WTC11 (cell line): Measurements from ENCODE around the gene KCNIP4. TPM values are rescaled to one million over a fixed set of nuclear protein-coding genes. Genes with fewer than 3 reads are reported as not detected.

Source experiments
- ATAC-seq: fragments of 200-7000 bp; cut with Tn5 transposase; 2 replicates; pipeline ENCODE4 v1.10.0; 2021; ENCODE audit warnings: mild to moderate bottlenecking, moderate library complexity
- CTCF ChIA-PET: fragments of 300-600 bp; sonication (Branson Sonifier 250); formaldehyde crosslinking; loops from one replicate; lab custom pipeline; 2021; ENCODE audit warnings: antibody characterized with exemption; lab: Charles Lee
- POLR2A ChIA-PET: fragments of 350-600 bp; sonication (Branson Sonifier 250); formaldehyde crosslinking; loops from one replicate; lab custom pipeline; 2021; ENCODE audit warnings: antibody characterized with exemption; lab: Charles Lee
- DNase-seq: peaks from one replicate; pipeline ENCODE4 v3.0.0; 2021; ENCODE audit warnings: low spot score
- H3K27ac Mint-ChIP-seq: 2 replicates; pipeline ENCODE4 v1.8.0; 2021; ENCODE audit warnings: mixed read lengths
- H3K27me3 Mint-ChIP-seq: 2 replicates; pipeline ENCODE4 v1.8.0; 2021; ENCODE audit warnings: low read depth, mild to moderate bottlenecking, moderate library complexity, mixed read lengths
- H3K36me3 Mint-ChIP-seq: 2 replicates; pipeline ENCODE4 v1.8.0; 2021; ENCODE audit warnings: mixed read lengths
- H3K4me1 Mint-ChIP-seq: 2 replicates; pipeline ENCODE4 v1.8.0; 2022; ENCODE audit warnings: mixed read lengths
- H3K4me3 Mint-ChIP-seq: 2 replicates; pipeline ENCODE4 v1.8.0; 2021; ENCODE audit warnings: mild to moderate bottlenecking, moderate library complexity, mixed read lengths
- H3K9me3 Mint-ChIP-seq: 2 replicates; pipeline ENCODE4 v1.8.0; 2021; ENCODE audit warnings: mixed read lengths
- AFF4 ChIP-seq: sonication (generic); formaldehyde crosslinking; IDR thresholded peaks from 2 replicates; pipeline ENCODE4 v1.8.1; 2023; ENCODE audit warnings: mild to moderate bottlenecking, missing genetic modification reagents, borderline replicate concordance
- ARID4B ChIP-seq: sonication (generic); formaldehyde crosslinking; IDR thresholded peaks from 2 replicates; pipeline ENCODE4 v1.8.0; 2023; ENCODE audit warnings: missing genetic modification reagents, mild to moderate bottlenecking, borderline replicate concordance
- ATF2 ChIP-seq: sonication (generic); formaldehyde crosslinking; IDR thresholded peaks from 2 replicates; pipeline ENCODE4 v1.8.1; 2022; ENCODE audit warnings: low read depth, missing genetic modification reagents, borderline replicate concordance
- CREB1 ChIP-seq: sonication (generic); formaldehyde crosslinking; IDR thresholded peaks from 2 replicates; pipeline ENCODE4 v1.8.0; 2023; ENCODE audit warnings: mild to moderate bottlenecking, missing genetic modification reagents
- GTF2I ChIP-seq: fragments of 250-450 bp; sonication (Bioruptor Pico); conservative IDR thresholded peaks from 2 replicates; pipeline ENCODE4 v1.4.0; 2021; ENCODE audit warnings: mild to moderate bottlenecking
- JAZF1 ChIP-seq: fragments of 250-450 bp; sonication (Bioruptor Pico); IDR thresholded peaks from 2 replicates; pipeline ENCODE4 v1.9.0; 2021; ENCODE audit warnings: moderate library complexity, mild to moderate bottlenecking, inconsistent platforms
- NFATC4 ChIP-seq: fragments of 250-450 bp; sonication (Bioruptor Pico); IDR thresholded peaks from 2 replicates; pipeline ENCODE4 v1.9.0; 2021; ENCODE audit warnings: mild to moderate bottlenecking
- NFYB ChIP-seq: sonication (generic); formaldehyde crosslinking; conservative IDR thresholded peaks from 2 replicates; pipeline ENCODE4 v1.8.0; 2022; ENCODE audit warnings: low read depth, missing genetic modification reagents
- NR2C2 ChIP-seq: sonication (generic); formaldehyde crosslinking; IDR thresholded peaks from 2 replicates; pipeline ENCODE4 v1.8.0; 2022; ENCODE audit warnings: mild to moderate bottlenecking, missing genetic modification reagents
- RORB ChIP-seq: fragments of 250-450 bp; sonication (Bioruptor Pico); IDR thresholded peaks from 2 replicates; pipeline ENCODE4 v1.9.0; 2021; ENCODE audit warnings: mild to moderate bottlenecking
- SMAD4 ChIP-seq: sonication (generic); formaldehyde crosslinking; IDR thresholded peaks from 2 replicates; pipeline ENCODE4 v1.8.0; 2022; ENCODE audit warnings: mild to moderate bottlenecking, missing genetic modification reagents
- TEAD1 ChIP-seq: sonication (generic); formaldehyde crosslinking; IDR thresholded peaks from 2 replicates; pipeline ENCODE4 v1.8.0; 2022; ENCODE audit warnings: mild to moderate bottlenecking, missing genetic modification reagents
- USF1 ChIP-seq: sonication (generic); formaldehyde crosslinking; IDR thresholded peaks from 2 replicates; pipeline ENCODE4 v1.8.0; 2022; ENCODE audit warnings: mild to moderate bottlenecking, missing genetic modification reagents
- USF2 ChIP-seq: sonication (generic); formaldehyde crosslinking; IDR thresholded peaks from 2 replicates; pipeline ENCODE4 v1.8.1; 2023; ENCODE audit warnings: mild to moderate bottlenecking, missing genetic modification reagents, moderate library complexity
- ZBTB43 ChIP-seq: sonication (generic); formaldehyde crosslinking; IDR thresholded peaks from 2 replicates; pipeline ENCODE4 v1.8.1; 2023; ENCODE audit warnings: mild to moderate bottlenecking, missing genetic modification reagents
- ZMAT4 ChIP-seq: fragments of 250-450 bp; sonication (Bioruptor Pico); IDR thresholded peaks from 2 replicates; pipeline ENCODE4 v1.9.0; 2021; ENCODE audit warnings: mild to moderate bottlenecking
- ZNF281 ChIP-seq: sonication (generic); formaldehyde crosslinking; IDR thresholded peaks from 2 replicates; pipeline ENCODE4 v1.8.0; 2023; ENCODE audit warnings: mild to moderate bottlenecking, missing genetic modification reagents
- total RNA-seq: library from RNA; stranded (reverse); gene quantifications from 3 replicates; pipeline ENCODE4 v1.2.3, GENCODE V29; 2021

The KCNIP4 gene
- total RNA-seq, 1 experiment from 2014 or later, result not detected

GRCh38 chr4:21457086-21457840, 491.3 kb downstream of the KCNIP4 start:
- Mint-ChIP-seq H3K27ac (no peak overlapping the region), H3K27me3 (no peaks in the 10 kb centered on the region), H3K4me1 (no peaks in the 10 kb centered on the region), H3K4me3 (no peak overlapping the region), H3K9me3 (peaks cover 3% of the 10 kb centered on the region), H3K36me3 (no peaks in the 10 kb centered on the region)
- ChIA-PET POLR2A (no interaction called here), CTCF (no interaction called here)
- DNase-seq, result no peak
- TF ChIP-seq RORB (CRISPR knock-in tag), result no peak
- no peak for ATAC-seq

GRCh38 chr4:21454831-21455230, 493.7 kb downstream of the KCNIP4 start:
- DNase-seq (no peak), ATAC-seq (no peak)
- H3K4me3 Mint-ChIP-seq, result no peak overlapping the region
- H3K4me1 Mint-ChIP-seq, result no peaks in the 10 kb centered on the region
- no peak overlapping the region for H3K27ac Mint-ChIP-seq
- no peaks in the 10 kb centered on the region for H3K9me3 Mint-ChIP-seq
- H3K27me3 Mint-ChIP-seq, result no peaks in the 10 kb centered on the region
- POLR2A ChIA-PET, result no interaction called here
- H3K36me3 Mint-ChIP-seq, result no peaks in the 10 kb centered on the region
- CTCF ChIA-PET, result interaction anchor here (0.6 kb wide), 1 partner anchor 322 kb away, joined by 4 read pairs; no protein-coding TSS in a partner anchor
- TF ChIP-seq ZBTB43 (CRISPR knock-in tag), result no peak
- no peak for TF ChIP-seq TEAD1
- no peak for TF ChIP-seq JAZF1
- TF ChIP-seq SMAD4 (CRISPR knock-in tag), result no peak
- no peak for TF ChIP-seq CREB1 (CRISPR knock-in tag)
- no peak for TF ChIP-seq NFYB (CRISPR knock-in tag)
- no peak for TF ChIP-seq ARID4B
- no peak for TF ChIP-seq USF1 (CRISPR knock-in tag)
- no peak for TF ChIP-seq AFF4 (CRISPR knock-in tag)
- TF ChIP-seq USF2, result no peak
- no peak for TF ChIP-seq NFATC4
- TF ChIP-seq NR2C2 (CRISPR knock-in tag), result no peak
- no peak for TF ChIP-seq ZNF281
- TF ChIP-seq ZMAT4 (CRISPR knock-in tag), result no peak
- no peak for TF ChIP-seq GTF2I (CRISPR knock-in tag)
- TF ChIP-seq ATF2 (CRISPR knock-in tag), result no peak
